ENCODE results near the gene KLHDC3. TPM values are rescaled to one million over a fixed set of nuclear protein-coding genes. Genes with fewer than 3 reads are reported as not detected.

KLHDC3 gene
- total and polyA plus RNA-seq, 2 of the 13 experiments (the other 11 are each of a cell fraction or from before 2014, with no cell fraction given): 78.3 to 91.5 TPM

DNA sequence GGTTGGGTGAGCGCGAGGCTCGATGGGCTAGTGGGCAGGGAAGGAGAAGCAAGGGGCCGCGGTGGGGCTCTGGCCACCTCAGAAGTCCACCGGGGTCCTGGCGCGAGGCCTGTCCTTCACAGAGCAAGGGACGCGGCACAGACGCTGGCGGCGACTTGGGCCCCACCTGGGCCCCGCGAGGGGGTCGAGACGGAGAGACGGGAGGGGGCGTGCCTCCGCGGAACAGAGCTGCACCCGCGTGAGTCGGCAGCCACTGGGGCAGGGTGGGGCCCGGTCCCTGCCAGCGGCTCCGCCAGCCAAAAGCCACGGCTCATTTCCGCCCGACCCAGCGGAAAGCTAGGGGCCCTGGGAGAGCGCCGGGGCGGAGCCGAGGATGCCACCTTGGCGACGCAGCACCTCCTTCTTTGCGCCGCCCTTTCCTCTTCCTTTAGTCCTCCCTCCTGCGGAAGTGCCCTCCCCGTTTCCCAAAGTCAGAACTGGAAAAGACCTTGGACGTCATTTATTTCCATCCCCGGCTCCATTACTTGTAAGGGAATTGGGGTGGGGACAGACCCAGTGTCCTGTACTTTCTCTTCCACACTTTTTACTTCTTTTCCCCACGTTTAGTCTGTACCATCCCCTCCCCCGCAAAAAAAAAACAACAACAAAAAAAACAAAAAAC is 39.6 kb downstream of the KLHDC3 start, which contains the start of gene CUL7 (continued):
- TF ChIP-seq CCDC6 (CRISPR knock-in tag; IDR thresholded peaks at IDR 0.05) (peak; percentile 97), ZNF558 (CRISPR knock-in tag; IDR thresholded peaks at IDR 0.05; ENCODE audit: borderline replicate concordance) (no peak), CREB1 (IDR thresholded peaks at IDR 0.05) (peak; percentile 29; the same call in 1 of the 2 replicates), CREB1 (CRISPR knock-in tag; IDR thresholded peaks at IDR 0.05) (peak; percentile 88), ZNF850 (CRISPR knock-in tag; conservative IDR thresholded peaks at IDR 0.05) (0 out of 2 replicates have a peak, but pooled peaks have one; percentile 32), NFE2L1 (CRISPR knock-in tag; IDR thresholded peaks at IDR 0.05; ENCODE audit: borderline replicate concordance) (peak; percentile 72; the same call in 1 of the 2 replicates), MTF1 (CRISPR knock-in tag; IDR thresholded peaks at IDR 0.05) (no peak), ZSCAN29 (CRISPR knock-in tag; conservative IDR thresholded peaks at IDR 0.05) (peak; percentile 87; the same call in 1 of the 2 replicates), BCL6 (CRISPR knock-in tag; IDR thresholded peaks at IDR 0.05) (peak; percentile 50; the same call in 1 of the 2 replicates), CEBPB (IDR thresholded peaks at IDR 0.05; ENCODE audit: borderline replicate concordance, low read depth, low read length) (no peak), CBX1 (IDR thresholded peaks at IDR 0.05; ENCODE audit: low read depth) (peak; percentile 84), MAZ (IDR thresholded peaks at IDR 0.05; ENCODE audit: borderline replicate concordance, low read depth, low read length) (peak; percentile 69), MAZ (CRISPR knock-in tag; IDR thresholded peaks at IDR 0.05; ENCODE audit: low read depth) (peak; percentile 98), ZFY (CRISPR knock-in tag; IDR thresholded peaks at IDR 0.05) (peak; percentile 95), SNAI1 (CRISPR knock-in tag; IDR thresholded peaks at IDR 0.05; ENCODE audit: borderline replicate concordance) (peak; percentile 84; the same call in 1 of the 2 replicates), ZNF431 (CRISPR knock-in tag; IDR thresholded peaks at IDR 0.05; ENCODE audit: borderline replicate concordance, low read depth) (peak; percentile 84; the same call in 1 of the 2 replicates), ELF4 (CRISPR knock-in tag; IDR thresholded peaks at IDR 0.05; ENCODE audit: borderline replicate concordance) (peak; percentile 92), NFKBIZ (CRISPR knock-in tag; IDR thresholded peaks at IDR 0.05) (peak; percentile 69; the same call in 1 of the 2 replicates), HOXA3 (CRISPR knock-in tag; IDR thresholded peaks at IDR 0.05) (peak; percentile 88), NFIC (IDR thresholded peaks at IDR 0.05; ENCODE audit: low read length) (no peak), DPF2 (CRISPR knock-in tag; IDR thresholded peaks at IDR 0.05; ENCODE audit: borderline replicate concordance, low read depth) (peak; percentile 52; the same call in 1 of the 2 replicates), FOXK1 (CRISPR knock-in tag; IDR thresholded peaks at IDR 0.05; ENCODE audit: borderline replicate concordance, low read depth) (peak; percentile 64), ZNF225 (CRISPR knock-in tag; IDR thresholded peaks at IDR 0.05) (peak; percentile 67; the same call in 1 of the 2 replicates), HOXD1 (CRISPR knock-in tag; IDR thresholded peaks at IDR 0.05) (peak; percentile 64), FOXJ3 (CRISPR knock-in tag; IDR thresholded peaks at IDR 0.05; ENCODE audit: borderline replicate concordance) (no peak), HDAC6 (IDR thresholded peaks at IDR 0.05; ENCODE audit: low read depth, low read length) (no peak), FLYWCH1 (CRISPR knock-in tag; IDR thresholded peaks at IDR 0.05) (peak; percentile 34; the same call in 1 of the 2 replicates), KLF9 (CRISPR knock-in tag; IDR thresholded peaks at IDR 0.05; ENCODE audit: low read depth) (peak; percentile 98), ZNF160 (CRISPR knock-in tag; IDR thresholded peaks at IDR 0.05) (0 out of 2 replicates have a peak, but pooled peaks have one; percentile 48)
- TF ChIP-seq, protein P1, sequence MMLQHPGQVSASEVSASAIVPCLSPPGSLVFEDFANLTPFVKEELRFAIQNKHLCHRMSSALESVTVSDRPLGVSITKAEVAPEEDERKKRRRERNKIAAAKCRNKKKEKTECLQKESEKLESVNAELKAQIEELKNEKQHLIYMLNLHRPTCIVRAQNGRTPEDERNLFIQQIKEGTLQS (CRISPR knock-in tag; IDR thresholded peaks at IDR 0.05): no peak
- TF ChIP-seq, protein P2, sequence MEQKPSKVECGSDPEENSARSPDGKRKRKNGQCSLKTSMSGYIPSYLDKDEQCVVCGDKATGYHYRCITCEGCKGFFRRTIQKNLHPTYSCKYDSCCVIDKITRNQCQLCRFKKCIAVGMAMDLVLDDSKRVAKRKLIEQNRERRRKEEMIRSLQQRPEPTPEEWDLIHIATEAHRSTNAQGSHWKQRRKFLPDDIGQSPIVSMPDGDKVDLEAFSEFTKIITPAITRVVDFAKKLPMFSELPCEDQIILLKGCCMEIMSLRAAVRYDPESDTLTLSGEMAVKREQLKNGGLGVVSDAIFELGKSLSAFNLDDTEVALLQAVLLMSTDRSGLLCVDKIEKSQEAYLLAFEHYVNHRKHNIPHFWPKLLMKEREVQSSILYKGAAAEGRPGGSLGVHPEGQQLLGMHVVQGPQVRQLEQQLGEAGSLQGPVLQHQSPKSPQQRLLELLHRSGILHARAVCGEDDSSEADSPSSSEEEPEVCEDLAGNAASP (CRISPR knock-in tag; IDR thresholded peaks at IDR 0.05; ENCODE audit: borderline replicate concordance): peak; percentile 74
